Right lobe of liver (tissue), 6 donors: ENCODE data around the gene ALOX12. TPM values are rescaled to one million over a fixed set of nuclear protein-coding genes. Genes with fewer than 3 reads are reported as not detected.
A peak's percentile ranks its signal among the peaks of the same experiment; 100 is the strongest.

Source experiments
- ATAC-seq, 4 donors: fragments of 200-7000 bp; cut with Tn5 transposase; one replicate each; pipeline ENCODE4 v1.9.1; 2020; ENCODE audit warnings: mild to moderate bottlenecking in 4 of 4, moderate library complexity in 4 of 4
- DNase-seq, 3 donors: peaks; one replicate each; pipeline ENCODE4 v3.0.0-alpha.2; 2020
- H3K27ac ChIP-seq, 3 donors: fragments of 200-600 bp; one replicate each; pipeline ENCODE4 v1.8.0; 2022
- H3K27me3 ChIP-seq, 2 donors: fragments of 200-600 bp; one replicate each; pipeline ENCODE4 v1.8.0; 2022
- H3K36me3 ChIP-seq, 4 donors: fragments of 200-600 bp; sonication (generic) in 1 of 4; one replicate each; pipeline versions ENCODE4 v1.5.1 to v1.8.0; 2017 to 2022; ENCODE audit warnings: control low read depth in 1 of 4
- H3K4me1 ChIP-seq, 4 donors: fragments of 200-600 bp; sonication (generic) in 1 of 4; one replicate each; pipeline versions ENCODE4 v1.5.1 to v1.8.0; 2017 to 2022; ENCODE audit warnings: control low read depth in 1 of 4
- H3K4me3 ChIP-seq, 3 donors: fragments of 200-600 bp; one replicate each; pipeline ENCODE4 v1.8.0; 2022
- H3K9me3 ChIP-seq, 4 donors: fragments of 200-600 bp; sonication (generic) in 1 of 4; one replicate each; pipeline versions ENCODE4 v1.5.1 to v1.8.0; 2017 to 2022; ENCODE audit warnings: control low read depth in 1 of 4
- POLR2A ChIP-seq: fragments of 450-650 bp; IDR thresholded peaks from one replicate; pipeline ENCODE4 v1.6.1; 2017; ENCODE audit warnings: antibody characterized with exemption, mild to moderate bottlenecking
- WGBS: methylation state at CpG from one replicate; pipeline ENCODE4 v1.1.6; 2018; ENCODE audit warnings: low coverage, low lambda C conversion rate; ENCODE audit not compliant: insufficient coverage; ENCODE audit errors: missing lambda C conversion rate; 5-methylcytosine and 5-hydroxymethylcytosine counted together
- intact Hi-C, 2 donors: fragments of 100-400 bp; cut with DNase I; formaldehyde crosslinking; loops; one replicate each; pipeline versions ENCODE4 v1.11.2 to v1.14.1; 2022
- total RNA-seq, 6 experiments: library from RNA; depleted of rRNA in 2 of 6; stranded (reverse); fragments of >200 nt in 2 of 6; fragmentation: NEBNext Ultra II Directional in 3 of 6; extraction: Animal tissue kit (Norgen Biotek cat#: 25700) in 3 of 6; gene quantifications; one replicate each; pipeline versions ENCODE4 v1.1.0 to v1.2.4, GENCODE V29; 2016 to 2023
- TF ChIP-seq, protein P1 (sequence below), 4 donors: fragments of 200-600 bp in 3 of 4; fragments of 450-650 bp in 1 of 4; IDR thresholded peaks; one replicate each; pipeline versions ENCODE4 v1.5.1 to v1.8.0; 2016 to 2022; ENCODE audit warnings: antibody characterized with exemption in 4 of 4, mild to moderate bottlenecking in 2 of 4
- donor health status: DM: no; HTN: yes; CAD: no.
- donor health status: DM: no; HTN: no; CAD: no.
- donor health status: DM: no; HTN: no; CAD: no.
- donor health status: DM: no; HTN: yes; CAD: no.
- donor health status: DM: no; HTN: yes; CAD: no.

ALOX12 gene
- total RNA-seq, 6 experiments from 2014 or later = 0.17 to 0.27 TPM; not detected in 4

GRCh38 chr17:7011415-7011814 lies 15.6 kb downstream of the ALOX12 start:
- Histone ChIP-seq H3K4me1 (peaks cover 0 to 21% (median 6%) of the 10 kb centered on the region in 4 donors), H3K4me3 (peak overlapping the region; percentile 84 to 95 (median 92)), H3K27me3 (no peaks in the 10 kb centered on the region), H3K27ac (peak overlapping the region in 2 of 3 donors; percentile 97 to 99), H3K9me3 (no peaks in the 10 kb centered on the region), H3K36me3 (peaks cover 0 to 2% (median 0%) of the 10 kb centered on the region in 4 donors)
- DNase-seq (no peak), ATAC-seq (no peak)
- intact Hi-C loops = no loop called here
- 15% methylated on average over 14 of the region's 14 CpGs for WGBS
- TF ChIP-seq, protein P1, sequence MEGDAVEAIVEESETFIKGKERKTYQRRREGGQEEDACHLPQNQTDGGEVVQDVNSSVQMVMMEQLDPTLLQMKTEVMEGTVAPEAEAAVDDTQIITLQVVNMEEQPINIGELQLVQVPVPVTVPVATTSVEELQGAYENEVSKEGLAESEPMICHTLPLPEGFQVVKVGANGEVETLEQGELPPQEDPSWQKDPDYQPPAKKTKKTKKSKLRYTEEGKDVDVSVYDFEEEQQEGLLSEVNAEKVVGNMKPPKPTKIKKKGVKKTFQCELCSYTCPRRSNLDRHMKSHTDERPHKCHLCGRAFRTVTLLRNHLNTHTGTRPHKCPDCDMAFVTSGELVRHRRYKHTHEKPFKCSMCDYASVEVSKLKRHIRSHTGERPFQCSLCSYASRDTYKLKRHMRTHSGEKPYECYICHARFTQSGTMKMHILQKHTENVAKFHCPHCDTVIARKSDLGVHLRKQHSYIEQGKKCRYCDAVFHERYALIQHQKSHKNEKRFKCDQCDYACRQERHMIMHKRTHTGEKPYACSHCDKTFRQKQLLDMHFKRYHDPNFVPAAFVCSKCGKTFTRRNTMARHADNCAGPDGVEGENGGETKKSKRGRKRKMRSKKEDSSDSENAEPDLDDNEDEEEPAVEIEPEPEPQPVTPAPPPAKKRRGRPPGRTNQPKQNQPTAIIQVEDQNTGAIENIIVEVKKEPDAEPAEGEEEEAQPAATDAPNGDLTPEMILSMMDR (IDR thresholded peaks at IDR 0.05) = no peak
- TF ChIP-seq POLR2A = no peak

- H3K36me3 ChIP-seq = peaks cover 0 to 2% (median 0%) of the 10 kb centered on the region in 4 donors
- DNase-seq (no peak), ATAC-seq (no peak)
- no peaks in the 10 kb centered on the region for H3K27me3 ChIP-seq
- intact Hi-C loops = no loop called here
- H3K27ac ChIP-seq = peak overlapping the region; percentile 97 to 99 (median 98)
- peak overlapping the region; percentile 84 to 95 (median 92) for H3K4me3 ChIP-seq
- TF ChIP-seq, protein P1 (IDR thresholded peaks at IDR 0.05) = no peak
- TF ChIP-seq POLR2A = no peak
- H3K4me1 ChIP-seq = peaks cover 0 to 21% (median 6%) of the 10 kb centered on the region in 4 donors
- 2% methylated on average over 6 of the region's 6 CpGs for WGBS
- no peaks in the 10 kb centered on the region for H3K9me3 ChIP-seq
Observed at GRCh38 chr17:7011942-7012254, 16.0 kb downstream of the ALOX12 start.

GRCh38 chr17:7014261-7014994 lies 18.6 kb downstream of the ALOX12 start:
- ATAC-seq (peak; percentile 75 to 92 (median 86)), DNase-seq (peak; percentile 99 to 100 (median 99))
- Histone ChIP-seq H3K36me3 (no peaks in the 10 kb centered on the region), H3K9me3 (no peaks in the 10 kb centered on the region), H3K4me3 (peak overlapping the region; percentile 84 to 95 (median 92)), H3K27ac (peak overlapping the region; percentile 97 to 99 (median 98)), H3K27me3 (no peaks in the 10 kb centered on the region), H3K4me1 (peaks cover 0 to 25% (median 6%) of the 10 kb centered on the region in 4 donors)
- intact Hi-C loops = no loop called here
- 0% methylated on average over 21 of the region's 75 CpGs for WGBS
- TF ChIP-seq POLR2A = peak; percentile 85
- TF ChIP-seq, protein P1 (IDR thresholded peaks at IDR 0.05) = peak; percentile 81 to 91 (median 88)

- TF ChIP-seq, protein P1 (IDR thresholded peaks at IDR 0.05) = peak in 2 of 4 donors; percentile 7 to 20
- peak; percentile 8 for TF ChIP-seq POLR2A
- no peaks in the 10 kb centered on the region for H3K36me3 ChIP-seq
- WGBS = 26% methylated on average over 22 of the region's 56 CpGs
- peaks cover 0 to 25% (median 6%) of the 10 kb centered on the region in 4 donors for H3K4me1 ChIP-seq
- peak overlapping the region; percentile 97 to 99 (median 98) for H3K27ac ChIP-seq
- DNase-seq = no peak
- intact Hi-C loops = no loop called here
- ATAC-seq = no peak
- no peaks in the 10 kb centered on the region for H3K27me3 ChIP-seq
- no peaks in the 10 kb centered on the region for H3K9me3 ChIP-seq
- peak overlapping the region; percentile 84 to 95 (median 92) for H3K4me3 ChIP-seq
Observed at GRCh38 chr17:7014995-7015958, 19.4 kb downstream of the ALOX12 start.
